ENCODE data around the gene VPS13D.
"Not testable (repeated sequence)": the region's sequence is repeated elsewhere in the genome, so short reads cannot be mapped to it uniquely, and the experiment has no call there.

Gene VPS13D

GRCh38 chr1:12383001-12383400, 153.2 kb downstream of the VPS13D start:
- no peak for TF ChIP-seq ZNF274 (IDR thresholded peaks at IDR 0.05; ENCODE audit: low read depth, low read length)
- no peak for TF ChIP-seq SUZ12 (IDR thresholded peaks at IDR 0.05; ENCODE audit: extremely low read depth, insufficient read depth, insufficient read length)
- TF ChIP-seq YY1 (IDR thresholded peaks at IDR 0.05; ENCODE audit: insufficient read depth, insufficient read length): no peak
- DNase-seq (ENCODE audit: low read depth, low spot score): no peak
- peaks cover 49% of the 10 kb centered on the region for H3K36me3 ChIP-seq (ENCODE audit: insufficient read depth, insufficient read length, low read length)
- H3K9ac ChIP-seq (ENCODE audit: insufficient read length, low read depth): no peak overlapping the region
- peaks cover 14% of the 10 kb centered on the region; the same call in 1 of the 2 replicates for H3K9me3 ChIP-seq (ENCODE audit: insufficient read depth, low read length)
- H3K27me3 ChIP-seq (ENCODE audit: insufficient read depth, insufficient read length): no peaks in the 10 kb centered on the region
- no peaks in the 10 kb centered on the region for H3K4me1 ChIP-seq (ENCODE audit: insufficient read depth, insufficient read length)
- no peak overlapping the region for H3K4me3 ChIP-seq (ENCODE audit: insufficient read length, low read depth)

GRCh38 chr1:12383786-12384185, 154.0 kb downstream of the VPS13D start:
- TF ChIP-seq SUZ12 (IDR thresholded peaks at IDR 0.05; ENCODE audit: extremely low read depth, insufficient read depth, insufficient read length) (no peak), ZNF274 (IDR thresholded peaks at IDR 0.05; ENCODE audit: low read depth, low read length) (no peak), YY1 (IDR thresholded peaks at IDR 0.05; ENCODE audit: insufficient read depth, insufficient read length) (no peak)
- no peak for DNase-seq (ENCODE audit: low read depth, low spot score)
- no peaks in the 10 kb centered on the region for H3K4me1 ChIP-seq (ENCODE audit: insufficient read depth, insufficient read length)

GRCh38 chr1:12384836-12385456, 155.1 kb downstream of the VPS13D start:
- H3K9me3 ChIP-seq (ENCODE audit: insufficient read depth, low read length): peaks cover 15% of the 10 kb centered on the region; the same call in 1 of the 2 replicates
- DNase-seq (ENCODE audit: low read depth, low spot score): no peak
- no peak overlapping the region for H3K9ac ChIP-seq (ENCODE audit: insufficient read length, low read depth)
- no peaks in the 10 kb centered on the region for H3K27me3 ChIP-seq (ENCODE audit: insufficient read depth, insufficient read length)
- peaks cover 44% of the 10 kb centered on the region for H3K36me3 ChIP-seq (ENCODE audit: insufficient read depth, insufficient read length, low read length)
- TF ChIP-seq YY1 (IDR thresholded peaks at IDR 0.05; ENCODE audit: insufficient read depth, insufficient read length) (no peak), ZNF274 (IDR thresholded peaks at IDR 0.05; ENCODE audit: low read depth, low read length) (no peak), SUZ12 (IDR thresholded peaks at IDR 0.05; ENCODE audit: extremely low read depth, insufficient read depth, insufficient read length) (no peak)
- no peak overlapping the region for H3K4me3 ChIP-seq (ENCODE audit: insufficient read length, low read depth)
- no peaks in the 10 kb centered on the region for H3K4me1 ChIP-seq (ENCODE audit: insufficient read depth, insufficient read length)

More at GRCh38 chr1:12383786-12384185, 154.0 kb downstream of the VPS13D start:
- Histone ChIP-seq H3K27me3 (ENCODE audit: insufficient read depth, insufficient read length) (no peaks in the 10 kb centered on the region), H3K9ac (ENCODE audit: insufficient read length, low read depth) (no peak overlapping the region), H3K36me3 (ENCODE audit: insufficient read depth, insufficient read length, low read length) (peaks cover 47% of the 10 kb centered on the region), H3K4me3 (ENCODE audit: insufficient read length, low read depth) (no peak overlapping the region), H3K9me3 (ENCODE audit: insufficient read depth, low read length) (peaks cover 15% of the 10 kb centered on the region; the same call in 1 of the 2 replicates)

GRCh38 chr1:12386130-12386529, 156.3 kb downstream of the VPS13D start:
- H3K9ac ChIP-seq (ENCODE audit: insufficient read length, low read depth): no peak overlapping the region
- DNase-seq (ENCODE audit: low read depth, low spot score): no peak
- no peak overlapping the region for H3K4me3 ChIP-seq (ENCODE audit: insufficient read length, low read depth)
- TF ChIP-seq SUZ12 (IDR thresholded peaks at IDR 0.05; ENCODE audit: extremely low read depth, insufficient read depth, insufficient read length) (no peak), ZNF274 (IDR thresholded peaks at IDR 0.05; ENCODE audit: low read depth, low read length) (no peak), YY1 (IDR thresholded peaks at IDR 0.05; ENCODE audit: insufficient read depth, insufficient read length) (no peak)
- H3K36me3 ChIP-seq (ENCODE audit: insufficient read depth, insufficient read length, low read length): peaks cover 42% of the 10 kb centered on the region
- peaks cover 15% of the 10 kb centered on the region; the same call in 1 of the 2 replicates for H3K9me3 ChIP-seq (ENCODE audit: insufficient read depth, low read length)
- no peaks in the 10 kb centered on the region for H3K27me3 ChIP-seq (ENCODE audit: insufficient read depth, insufficient read length)
- no peaks in the 10 kb centered on the region for H3K4me1 ChIP-seq (ENCODE audit: insufficient read depth, insufficient read length)

GRCh38 chr1:12387641-12388040, 157.8 kb downstream of the VPS13D start:
- H3K36me3 ChIP-seq (ENCODE audit: insufficient read depth, insufficient read length, low read length): peaks cover 42% of the 10 kb centered on the region

GRCh38 chr1:12390296-12390695, 160.5 kb downstream of the VPS13D start:
- not testable (repeated sequence) for DNase-seq (ENCODE audit: low read depth, low spot score); H3K4me1 ChIP-seq (ENCODE audit: insufficient read depth, insufficient read length); H3K9ac ChIP-seq (ENCODE audit: insufficient read length, low read depth); H3K27me3 ChIP-seq (ENCODE audit: insufficient read depth, insufficient read length); H3K4me3 ChIP-seq (ENCODE audit: insufficient read length, low read depth)
- Histone ChIP-seq H3K36me3 (ENCODE audit: insufficient read depth, insufficient read length, low read length) (peaks cover 25% of the 10 kb centered on the region), H3K9me3 (ENCODE audit: insufficient read depth, low read length) (peaks cover 15% of the 10 kb centered on the region; the same call in 1 of the 2 replicates)

More at GRCh38 chr1:12387641-12388040, 157.8 kb downstream of the VPS13D start:
- peaks cover 15% of the 10 kb centered on the region; the same call in 1 of the 2 replicates for H3K9me3 ChIP-seq (ENCODE audit: insufficient read depth, low read length)
- no peak for DNase-seq (ENCODE audit: low read depth, low spot score)
- no peaks in the 10 kb centered on the region for H3K27me3 ChIP-seq (ENCODE audit: insufficient read depth, insufficient read length)
- no peaks in the 10 kb centered on the region for H3K4me1 ChIP-seq (ENCODE audit: insufficient read depth, insufficient read length)
- no peak overlapping the region for H3K9ac ChIP-seq (ENCODE audit: insufficient read length, low read depth)
- TF ChIP-seq SUZ12 (IDR thresholded peaks at IDR 0.05; ENCODE audit: extremely low read depth, insufficient read depth, insufficient read length) (no peak), ZNF274 (IDR thresholded peaks at IDR 0.05; ENCODE audit: low read depth, low read length) (no peak), YY1 (IDR thresholded peaks at IDR 0.05; ENCODE audit: insufficient read depth, insufficient read length) (no peak)
- H3K4me3 ChIP-seq (ENCODE audit: insufficient read length, low read depth): no peak overlapping the region

GRCh38 chr1:12397462-12398450, 167.9 kb downstream of the VPS13D start:
- Histone ChIP-seq H3K4me3 (ENCODE audit: insufficient read length, low read depth) (no peak overlapping the region), H3K4me1 (ENCODE audit: insufficient read depth, insufficient read length) (no peaks in the 10 kb centered on the region), H3K9me3 (ENCODE audit: insufficient read depth, low read length) (no peaks in the 10 kb centered on the region), H3K9ac (ENCODE audit: insufficient read length, low read depth) (no peak overlapping the region), H3K36me3 (ENCODE audit: insufficient read depth, insufficient read length, low read length) (peaks cover 20% of the 10 kb centered on the region), H3K27me3 (ENCODE audit: insufficient read depth, insufficient read length) (no peaks in the 10 kb centered on the region)
- DNase-seq (ENCODE audit: low read depth, low spot score): no peak
- TF ChIP-seq ZNF274 (IDR thresholded peaks at IDR 0.05; ENCODE audit: low read depth, low read length) (no peak), YY1 (IDR thresholded peaks at IDR 0.05; ENCODE audit: insufficient read depth, insufficient read length) (no peak), SUZ12 (IDR thresholded peaks at IDR 0.05; ENCODE audit: extremely low read depth, insufficient read depth, insufficient read length) (no peak)

All from NT2/D1 (cell line).